SU-DHL-6 (cell line): ENCODE measurements around the gene LRP1-AS.

Source experiments
- CTCF ChIP-seq: fragments of 200-600 bp; sonication (generic); IDR thresholded peaks from one replicate; pipeline ENCODE4 v1.5.1; 2017; ENCODE audit warnings: antibody characterized with exemption, mild to moderate bottlenecking, low read length, moderate library complexity; ENCODE audit not compliant: insufficient read depth, poor library complexity, severe bottlenecking
- EZH2phosphoT487 ChIP-seq: fragments of 200-600 bp; sonication (generic), shearing (Covaris generic); conservative IDR thresholded peaks from 2 replicates; pipeline ENCODE4 v1.6.1; 2018; ENCODE audit warnings: mild to moderate bottlenecking, antibody characterized with exemption, low read length, moderate library complexity, mixed read lengths

DNA sequence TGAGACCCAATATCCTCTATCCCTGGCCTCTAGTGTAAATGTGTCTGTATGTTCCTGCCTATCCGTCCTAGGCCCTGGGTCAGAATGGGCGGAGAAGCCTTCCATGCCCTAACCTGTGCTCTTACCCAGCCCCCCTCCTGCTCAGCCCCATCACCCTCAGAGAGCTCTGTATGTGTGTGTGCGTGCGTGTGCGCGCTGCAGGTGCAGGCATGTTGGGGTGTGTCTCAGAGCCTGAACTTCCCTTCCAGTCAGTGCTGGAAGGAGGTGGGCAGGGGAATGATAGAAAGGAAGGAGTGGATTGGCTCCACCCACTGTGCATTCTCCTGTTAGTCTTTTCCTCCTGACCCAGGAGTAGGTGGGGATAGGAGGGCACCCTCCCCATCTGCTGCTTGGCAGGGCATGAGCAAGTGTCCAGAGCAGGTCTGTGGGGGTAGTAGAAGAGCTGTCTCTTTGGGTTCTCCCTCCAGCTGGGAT, 51.3 kb downstream of the LRP1-AS start:
- no peak for TF ChIP-seq CTCF
- TF ChIP-seq EZH2phosphoT487, result no peak
